Keratinocyte (primary cell): ENCODE data around the gene ZNF839.

Source experiments
- CTCF ChIP-seq, 3 experiments: IDR thresholded peaks in 1 of 3; conservative IDR thresholded peaks in 1 of 3; optimal IDR thresholded peaks in 1 of 3; 2 replicates in 2 of 3; 3 replicates in 1 of 3; pipeline versions ENCODE3 to v1.5.1; 2011; ENCODE audit warnings: low read length in 3 of 3, mild to moderate bottlenecking in 3 of 3, moderate library complexity in 2 of 3, control low read depth in 1 of 3, inconsistent platforms in 1 of 3; ENCODE audit not compliant: insufficient read depth in 2 of 3; ENCODE audit errors: extremely low read depth in 1 of 3
- EZH2 ChIP-seq: IDR thresholded peaks from one replicate; pipeline ENCODE4 v1.6.1; 2012; ENCODE audit warnings: inconsistent platforms, mild to moderate bottlenecking, low read length, moderate library complexity

- no peak for TF ChIP-seq CTCF (optimal IDR thresholded peaks at IDR 0.05 in 1 of 3, IDR thresholded peaks at IDR 0.05 in 1 of 3, conservative IDR thresholded peaks at IDR 0.05 in 1 of 3; ENCODE audit: extremely low read depth in 1 of 3, insufficient read depth in 2 of 3, low read length in 3 of 3)
- no peak for TF ChIP-seq EZH2
Measured at GRCh38 chr14:102344084-102344483, 24.5 kb downstream of the ZNF839 start.
